Activated CD4-positive, alpha-beta T cell treated with anti-CD3 and anti-CD28 coated beads for 36 hours (primary cell): ENCODE data around the gene ILKAP. TPM values are rescaled to one million over a fixed set of nuclear protein-coding genes. Genes with fewer than 3 reads are reported as not detected.

Source experiments
- ATAC-seq: fragments of 200-7000 bp; cut with Tn5 transposase; one replicate; pipeline ENCODE4 v1.10.0; 2021; ENCODE audit warnings: mild to moderate bottlenecking, moderate library complexity
- CTCF ChIA-PET: fragments of 350-600 bp; sonication (Branson Sonifier 250); formaldehyde crosslinking; loops from one replicate; lab custom pipeline; 2021; ENCODE audit warnings: antibody characterized with exemption; lab: Charles Lee
- POLR2A ChIA-PET: fragments of 350-600 bp; sonication (Branson Sonifier 250); formaldehyde crosslinking; loops from one replicate; lab custom pipeline; 2021; ENCODE audit warnings: antibody characterized with exemption, inconsistent platforms; lab: Charles Lee
- DNase-seq: peaks from one replicate; pipeline ENCODE4 v3.0.0-alpha.2; 2020
- H3K27ac Mint-ChIP-seq: one replicate; pipeline ENCODE4 v1.8.0; 2021; ENCODE audit warnings: mixed read lengths
- H3K27me3 Mint-ChIP-seq: one replicate; pipeline ENCODE4 v1.8.0; 2021; ENCODE audit warnings: mixed read lengths
- H3K36me3 Mint-ChIP-seq: one replicate; pipeline ENCODE4 v1.8.0; 2021; ENCODE audit warnings: low read depth, mixed read lengths
- H3K4me1 Mint-ChIP-seq: one replicate; pipeline ENCODE4 v1.8.0; 2021; ENCODE audit warnings: mixed read lengths
- H3K4me3 Mint-ChIP-seq: one replicate; pipeline ENCODE4 v1.8.0; 2021; ENCODE audit warnings: mild to moderate bottlenecking, moderate library complexity, mixed read lengths
- H3K9me3 Mint-ChIP-seq: one replicate; pipeline ENCODE4 v1.8.0; 2021; ENCODE audit warnings: low read depth, mixed read lengths
- intact Hi-C, 2 experiments: fragments of 100-400 bp; cut with DNase I in 1 of 2; cut with micrococcal nuclease in 1 of 2; formaldehyde crosslinking; loops; one replicate each; pipeline versions ENCODE4 v1.14.2 to v1.15.1; 2022 to 2024; cut with DNase I, micrococcal nuclease
- total RNA-seq, 2 experiments: library from RNA; stranded (reverse); gene quantifications; one replicate each; pipeline ENCODE4 v1.2.3, GENCODE V29; 2021

The ILKAP gene
- total RNA-seq, 2 experiments from 2014 or later = 39.2 to 44.3 TPM

- ATAC-seq = no peak
- POLR2A ChIA-PET = no interaction called here
- Mint-ChIP-seq H3K9me3 (no peaks in the 10 kb centered on the region), H3K4me3 (no peak overlapping the region), H3K4me1 (peaks cover 2% of the 10 kb centered on the region), H3K36me3 (peaks cover 22% of the 10 kb centered on the region), H3K27ac (no peak overlapping the region), H3K27me3 (peaks cover 5% of the 10 kb centered on the region)
- no peak for DNase-seq
- CTCF ChIA-PET = interaction anchor here (0.9 kb wide), 1 partner anchor 14 kb away, joined by 3 read pairs; no protein-coding TSS in a partner anchor
- intact Hi-C loops = no loop called here
Observed at GRCh38 chr2:238242731-238243495, 39.4 kb upstream of the ILKAP start.

GRCh38 chr2:238241970-238242369 lies 38.5 kb upstream of the ILKAP start:
- no peak for ATAC-seq
- no peak for DNase-seq
- ChIA-PET POLR2A (no interaction called here), CTCF (interaction anchor here (0.6 kb wide), 1 partner anchor 265 kb away, joined by 3 read pairs; no protein-coding TSS in a partner anchor)
- H3K4me1 Mint-ChIP-seq = peaks cover 2% of the 10 kb centered on the region
- no peak overlapping the region for H3K4me3 Mint-ChIP-seq
- H3K36me3 Mint-ChIP-seq = peaks cover 19% of the 10 kb centered on the region
- intact Hi-C loops = loop anchor here in 1 of 2 experiments (2.0 kb wide), 2 partner anchors 47 to 79 kb away; partner anchors contain the start of genes PER2 and TRAF3IP1
- no peaks in the 10 kb centered on the region for H3K9me3 Mint-ChIP-seq
- H3K27me3 Mint-ChIP-seq = peaks cover 8% of the 10 kb centered on the region
- H3K27ac Mint-ChIP-seq = no peak overlapping the region

DNA sequence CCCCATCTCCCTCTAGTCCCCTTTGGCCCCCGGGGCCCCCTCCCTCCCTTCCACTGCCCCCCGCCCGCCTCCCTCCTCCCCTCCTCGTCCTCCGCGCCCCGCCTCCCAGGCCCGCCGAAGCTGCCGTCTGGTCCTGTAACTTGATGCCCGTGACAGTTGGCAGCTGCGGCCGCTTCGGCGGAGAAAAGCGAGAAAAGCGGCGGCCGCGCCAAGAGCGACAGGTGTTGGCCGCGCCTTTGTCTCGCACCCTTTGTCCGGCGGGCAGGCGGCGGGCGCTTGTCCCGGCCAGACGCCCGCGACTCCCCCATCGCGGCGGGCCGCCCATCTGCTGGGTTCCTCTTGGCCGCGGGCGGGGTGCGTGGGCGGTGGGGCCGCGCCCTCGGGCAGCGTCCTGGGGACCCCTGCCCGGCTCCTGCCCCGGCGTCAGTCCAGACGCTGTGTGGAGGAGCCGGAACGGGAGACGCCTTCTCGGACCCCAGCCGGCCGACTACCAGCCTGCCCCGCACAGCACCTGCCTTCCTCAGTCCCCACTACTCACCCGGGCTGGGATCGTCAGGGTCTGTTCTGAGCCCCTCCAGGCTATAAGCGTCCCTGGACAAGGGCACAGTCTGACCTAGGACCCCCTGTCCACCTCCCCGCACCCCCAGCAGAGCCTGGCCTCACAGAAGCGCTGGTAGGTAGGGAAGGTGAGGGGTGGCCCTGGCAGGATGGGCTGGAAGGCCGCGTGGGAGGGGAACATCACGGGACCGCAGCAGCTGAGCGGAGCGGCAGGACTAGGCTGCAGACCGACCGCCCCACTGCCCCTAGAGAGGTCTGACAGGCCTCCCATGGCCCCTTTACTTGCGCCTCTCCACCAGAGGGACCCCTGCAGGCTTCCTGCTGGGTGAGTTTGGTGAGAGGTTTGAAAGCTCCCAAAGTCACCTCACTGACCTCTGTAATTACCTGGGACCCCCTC lies 37.5 kb upstream of the ILKAP start:
- peaks cover 12% of the 10 kb centered on the region for H3K27me3 Mint-ChIP-seq
- peaks cover 2% of the 10 kb centered on the region for H3K4me1 Mint-ChIP-seq
- DNase-seq (peak; percentile 37), ATAC-seq (no peak)
- no peaks in the 10 kb centered on the region for H3K9me3 Mint-ChIP-seq
- H3K27ac Mint-ChIP-seq = no peak overlapping the region
- no peak overlapping the region for H3K4me3 Mint-ChIP-seq
- ChIA-PET CTCF (interaction anchor here (0.8 to 1.1 kb wide), 2 partner anchors 10 to 22 kb away, joined by 3 to 5 read pairs; no protein-coding TSS in a partner anchor), POLR2A (no interaction called here)
- peaks cover 16% of the 10 kb centered on the region for H3K36me3 Mint-ChIP-seq
- intact Hi-C loops = loop anchor here in 1 of 2 experiments (1.0 to 2.0 kb wide), 3 partner anchors 38 to 80 kb away; partner anchors contain the start of genes ILKAP, PER2 and TRAF3IP1

- Mint-ChIP-seq H3K36me3 (peaks cover 7% of the 10 kb centered on the region), H3K27ac (no peak within 1 kb of the TSS), H3K27me3 (peaks cover 21% of the 10 kb centered on the region), H3K4me3 (peak within 1 kb of the TSS; percentile 77), H3K4me1 (peaks cover 5% of the 10 kb centered on the region), H3K9me3 (no peaks in the 10 kb centered on the region)
- ChIA-PET CTCF (interaction anchor here (0.7 to 1.1 kb wide), 3 partner anchors 9 to 95 kb away, joined by 3 to 5 read pairs (median 3); no protein-coding TSS in a partner anchor), POLR2A (interaction anchor here (0.6 kb wide), 1 partner anchor 809 kb away, joined by 3 read pairs; no protein-coding TSS in a partner anchor)
- peak; percentile 87 for DNase-seq
- peak; percentile 86 for ATAC-seq
- intact Hi-C loops = loop anchor here in 1 of 2 experiments (1.0 to 2.0 kb wide), 4 partner anchors 37 to 179 kb away; partner anchors contain the start of genes ILKAP, PER2, SCLY and TRAF3IP1
Observed at GRCh38 chr2:238239863-238240756, 36.6 kb upstream of the ILKAP start, which contains the start of gene HES6. Gene HES6, minus strand, starts transcription at chr2:238240038. Its CDS starts 133 bp downstream, at chr2:238239905.

DNA sequence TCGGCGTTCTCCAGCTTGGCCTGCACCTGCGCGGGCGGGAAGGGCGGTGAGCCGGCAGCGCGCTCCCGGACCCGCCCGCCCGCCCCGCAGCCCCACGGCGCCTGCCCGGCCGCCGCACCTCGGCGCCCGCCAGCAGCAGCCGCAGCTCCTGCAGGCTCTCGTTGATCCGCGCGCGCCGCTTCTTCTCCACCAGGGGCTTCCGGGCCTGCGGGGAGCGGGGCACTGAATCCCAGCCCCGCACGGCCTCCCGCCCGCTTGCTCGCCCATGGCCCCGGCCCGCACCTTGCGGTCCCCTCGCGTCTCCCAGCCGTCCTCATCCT lies 36.0 kb upstream of the ILKAP start:
- peak overlapping the region; percentile 39 for H3K4me3 Mint-ChIP-seq
- peaks cover 5% of the 10 kb centered on the region for H3K36me3 Mint-ChIP-seq
- H3K4me1 Mint-ChIP-seq = peaks cover 9% of the 10 kb centered on the region
- ATAC-seq = peak; percentile 33
- ChIA-PET CTCF (interaction anchor here (0.7 to 1.1 kb wide), 2 partner anchors 8 to 37 kb away, joined by 3 to 4 read pairs; no protein-coding TSS in a partner anchor), POLR2A (interaction anchor here (0.6 kb wide), 1 partner anchor 808 kb away, joined by 3 read pairs; no protein-coding TSS in a partner anchor)
- H3K27ac Mint-ChIP-seq = no peak overlapping the region
- peaks cover 23% of the 10 kb centered on the region for H3K27me3 Mint-ChIP-seq
- intact Hi-C loops = loop anchor here in 1 of 2 experiments (2.0 kb wide), 1 partner anchor 179 kb away; the partner anchor contains the start of gene SCLY
- H3K9me3 Mint-ChIP-seq = no peaks in the 10 kb centered on the region
- peak; percentile 52 for DNase-seq

GRCh38 chr2:238238766-238239542 lies 35.5 kb upstream of the ILKAP start:
- Mint-ChIP-seq H3K4me1 (peaks cover 10% of the 10 kb centered on the region), H3K27me3 (peaks cover 23% of the 10 kb centered on the region), H3K27ac (no peak overlapping the region), H3K4me3 (peak overlapping the region; percentile 40), H3K9me3 (no peaks in the 10 kb centered on the region), H3K36me3 (no peaks in the 10 kb centered on the region)
- intact Hi-C loops = loop anchor here in 1 of 2 experiments (2.0 kb wide), 1 partner anchor 178 kb away; the partner anchor contains the start of gene SCLY
- ATAC-seq = peak; percentile 17
- ChIA-PET POLR2A (interaction anchor here (0.6 kb wide), 2 partner anchors 241 to 808 kb away, joined by 3 read pairs; no protein-coding TSS in a partner anchor), CTCF (interaction anchor here (0.6 to 0.7 kb wide), 3 partner anchors 37 to 109 kb away, joined by 3 to 4 read pairs (median 3); no protein-coding TSS in a partner anchor)
- peak; percentile 63 for DNase-seq

DNA sequence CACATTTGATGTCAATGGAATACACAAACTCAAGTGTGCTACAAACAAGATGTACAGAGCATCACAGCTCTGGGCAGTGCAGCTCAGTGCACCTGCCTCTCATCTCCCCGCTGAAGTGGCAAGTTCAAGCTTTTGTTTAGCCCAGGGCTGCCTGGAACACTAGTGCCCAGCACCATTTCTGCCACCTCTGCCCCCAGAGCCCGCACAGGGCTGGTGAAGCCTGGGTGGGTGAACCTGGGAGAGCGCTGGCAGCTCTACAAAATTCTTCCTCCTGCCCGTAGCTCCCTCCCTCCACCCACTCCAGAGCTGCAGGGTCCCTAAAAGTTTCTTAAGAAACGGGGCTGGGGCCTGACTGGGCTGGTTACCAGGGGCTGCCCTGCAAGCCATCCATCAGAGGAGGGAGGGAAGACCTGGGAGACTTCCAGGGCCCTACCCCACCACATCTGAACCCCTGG lies 34.8 kb upstream of the ILKAP start:
- DNase-seq (no peak), ATAC-seq (no peak)
- ChIA-PET POLR2A (interaction anchor here (0.6 kb wide), 1 partner anchor 240 kb away, joined by 3 read pairs; no protein-coding TSS in a partner anchor), CTCF (interaction anchor here (0.6 kb wide), 2 partner anchors 81 to 108 kb away, joined by 3 read pairs; no protein-coding TSS in a partner anchor)
- Mint-ChIP-seq H3K4me1 (peaks cover 11% of the 10 kb centered on the region), H3K27me3 (peaks cover 23% of the 10 kb centered on the region), H3K4me3 (peak overlapping the region; percentile 27), H3K9me3 (no peaks in the 10 kb centered on the region), H3K27ac (no peak overlapping the region), H3K36me3 (no peaks in the 10 kb centered on the region)
- intact Hi-C loops = loop anchor here in 1 of 2 experiments (2.0 kb wide), 1 partner anchor 178 kb away; the partner anchor contains the start of gene SCLY

DNA sequence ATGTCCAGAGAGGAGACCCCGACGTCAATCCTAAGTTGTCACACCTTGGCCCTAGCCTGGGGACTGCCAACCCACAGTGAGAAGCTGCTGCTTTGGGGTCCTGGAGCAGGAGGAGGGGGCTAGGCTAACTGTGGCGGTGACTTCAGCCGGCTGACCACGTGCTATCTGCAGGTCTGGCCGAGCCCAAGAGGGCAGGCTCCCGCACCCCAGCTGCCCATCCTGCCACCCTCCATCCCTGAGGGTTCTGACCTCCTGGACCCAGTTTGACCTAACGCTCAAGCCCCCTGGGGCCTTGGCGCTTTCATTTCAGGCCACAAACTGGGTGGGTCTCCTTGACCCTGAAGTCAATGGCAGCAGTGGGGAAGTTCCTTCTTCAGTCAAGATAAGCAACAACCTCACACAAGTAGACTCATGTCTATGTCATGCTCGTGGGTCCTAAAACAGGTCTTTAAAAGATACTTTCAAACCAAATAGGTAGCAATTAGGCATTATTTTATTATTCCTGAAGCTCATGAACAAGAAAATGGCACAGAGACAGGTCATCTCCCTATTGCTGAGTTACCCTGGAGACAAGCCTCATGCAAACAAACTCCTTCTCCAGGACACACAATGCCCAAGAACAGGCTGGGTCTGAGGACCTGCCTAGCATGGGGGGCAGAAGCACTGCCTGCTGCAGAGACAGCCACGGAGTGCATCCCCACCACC lies 34.1 kb upstream of the ILKAP start:
- POLR2A ChIA-PET = interaction anchor here (0.6 kb wide), 1 partner anchor 50 kb away, joined by 4 read pairs; no protein-coding TSS in a partner anchor
- peaks cover 23% of the 10 kb centered on the region for H3K27me3 Mint-ChIP-seq
- intact Hi-C loops = loop anchor here in 1 of 2 experiments (2.0 kb wide), 1 partner anchor 177 kb away; the partner anchor contains the start of gene SCLY

More for the DNA sequence above, 34.1 kb upstream of the ILKAP start:
- Mint-ChIP-seq H3K4me3 (peak overlapping the region; percentile 27), H3K27ac (no peak overlapping the region), H3K9me3 (no peaks in the 10 kb centered on the region), H3K36me3 (no peaks in the 10 kb centered on the region), H3K4me1 (peaks cover 11% of the 10 kb centered on the region)
- CTCF ChIA-PET = interaction anchor here (0.5 to 0.7 kb wide), 3 partner anchors 11 to 36 kb away, joined by 3 read pairs; no protein-coding TSS in a partner anchor
- no peak for DNase-seq
- ATAC-seq = no peak
